Stimulated activated naive CD8-positive, alpha-beta T cell treated with anti-CD3 and anti-CD28 coated beads, Interleukin-15, Interleukin-2, amounts not matched to agents 100 ng/mL and 50 ng/mL, for 24 hours (primary cell): ENCODE results near the gene CMTM7.

Experiments used
- H3K27ac Mint-ChIP-seq: one replicate; pipeline ENCODE4 v1.8.0; 2021; ENCODE audit warnings: mild to moderate bottlenecking, mixed read lengths
- H3K27me3 Mint-ChIP-seq: one replicate; pipeline ENCODE4 v1.8.0; 2021; ENCODE audit warnings: mixed read lengths
- H3K36me3 Mint-ChIP-seq: one replicate; pipeline ENCODE4 v1.8.0; 2021; ENCODE audit warnings: low read depth, mixed read lengths
- H3K4me1 Mint-ChIP-seq: one replicate; pipeline ENCODE4 v1.8.0; 2021; ENCODE audit warnings: low read depth, mixed read lengths
- H3K4me3 Mint-ChIP-seq: one replicate; pipeline ENCODE4 v1.8.0; 2021; ENCODE audit warnings: mild to moderate bottlenecking, mixed read lengths
- H3K9me3 Mint-ChIP-seq: one replicate; pipeline ENCODE4 v1.8.0; 2021; ENCODE audit warnings: mixed read lengths

CMTM7 gene, protein sequence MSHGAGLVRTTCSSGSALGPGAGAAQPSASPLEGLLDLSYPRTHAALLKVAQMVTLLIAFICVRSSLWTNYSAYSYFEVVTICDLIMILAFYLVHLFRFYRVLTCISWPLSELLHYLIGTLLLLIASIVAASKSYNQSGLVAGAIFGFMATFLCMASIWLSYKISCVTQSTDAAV

DNA sequence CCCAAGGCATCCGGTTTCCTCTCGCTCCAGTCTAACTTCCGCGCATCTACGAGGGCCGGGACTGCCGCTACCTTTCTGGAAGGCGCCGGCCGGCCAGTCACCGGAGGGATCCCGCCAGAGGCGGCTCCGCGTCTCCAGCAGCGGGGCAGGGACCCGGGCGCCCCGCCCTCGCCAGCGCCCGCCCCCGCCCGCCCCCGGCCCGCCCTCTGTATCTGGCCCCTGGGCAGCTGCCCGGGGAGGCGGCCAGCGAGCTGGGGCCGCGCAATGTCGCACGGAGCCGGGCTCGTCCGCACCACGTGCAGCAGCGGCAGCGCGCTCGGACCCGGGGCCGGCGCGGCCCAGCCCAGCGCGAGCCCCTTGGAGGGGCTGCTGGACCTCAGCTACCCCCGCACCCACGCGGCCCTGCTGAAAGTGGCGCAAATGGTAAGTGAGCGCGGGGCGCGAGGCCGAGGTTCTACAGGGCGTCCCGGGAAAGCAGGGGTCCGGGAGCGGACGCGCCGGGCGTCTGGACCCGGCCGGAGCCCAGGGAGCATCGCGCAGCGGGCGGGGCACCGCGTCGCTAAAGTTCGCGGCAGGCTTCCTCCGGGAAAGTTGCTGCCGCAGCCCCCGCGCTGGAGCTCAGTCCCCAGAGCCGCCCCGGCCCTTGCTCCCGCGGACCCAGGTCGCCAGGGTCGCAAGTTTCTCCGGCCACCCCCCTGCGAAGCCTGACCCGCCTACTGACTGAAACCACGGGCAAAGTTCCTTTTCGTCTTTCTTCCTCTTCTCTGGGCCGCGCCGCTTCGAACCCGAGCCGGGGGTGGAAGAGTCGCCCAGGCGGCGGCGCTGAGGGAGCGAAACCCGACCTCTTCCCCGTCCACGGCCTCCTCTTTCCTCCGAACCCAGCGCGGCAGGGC lies at the start of gene CMTM7:
Gene CMTM7 (plus strand): TSS at position 211 of the 893 bp plus-strand sequence. CDS start 54 bp downstream, at position 265.
- peak within 1 kb of the TSS; percentile 93 for H3K4me3 Mint-ChIP-seq
- H3K4me1 Mint-ChIP-seq: peaks cover 65% of the 10 kb centered on the region
- H3K27ac Mint-ChIP-seq: peak within 1 kb of the TSS; percentile 94
- H3K27me3 Mint-ChIP-seq: no peaks in the 10 kb centered on the region
- H3K36me3 Mint-ChIP-seq: peaks cover 17% of the 10 kb centered on the region
- no peaks in the 10 kb centered on the region for H3K9me3 Mint-ChIP-seq

DNA sequence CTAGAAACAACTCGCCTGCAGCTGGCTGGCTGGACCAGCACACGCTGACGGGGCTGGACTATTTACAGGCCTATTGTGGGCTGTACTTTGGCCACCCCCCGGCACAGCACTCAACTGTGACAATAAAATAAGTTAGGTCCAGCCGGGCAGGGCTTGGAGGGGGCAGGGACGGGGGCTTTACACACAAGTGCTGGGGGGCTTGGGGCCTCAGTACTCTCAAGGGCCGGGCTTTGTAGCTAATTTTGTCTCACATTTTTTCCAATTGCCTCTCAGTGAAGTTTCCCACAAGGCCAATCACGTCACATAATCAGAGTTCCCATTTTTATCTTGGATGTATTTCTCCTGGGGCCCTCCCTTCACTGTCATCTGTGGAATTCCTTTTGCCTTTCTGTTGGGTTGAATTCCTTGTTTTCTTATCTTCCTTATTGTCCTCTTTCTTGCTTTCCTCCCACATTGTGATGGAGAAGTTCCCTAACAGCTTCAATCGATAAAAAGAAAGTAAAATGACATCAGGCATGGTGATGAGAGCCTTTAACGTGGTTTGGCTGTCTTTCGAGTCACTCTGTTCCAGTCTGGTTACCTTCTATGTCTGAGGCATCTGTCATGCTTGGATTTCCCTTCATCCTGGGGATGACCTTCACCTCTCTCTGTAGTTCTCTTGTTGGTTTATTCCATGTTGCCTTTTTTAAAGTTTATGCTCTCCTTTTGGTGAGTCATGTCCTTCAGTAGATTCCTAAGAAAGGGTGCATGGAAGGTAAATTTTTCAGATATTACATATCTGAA lies 44.1 kb upstream of the CMTM7 start:
- Mint-ChIP-seq H3K27ac (peak overlapping the region; percentile 71), H3K36me3 (no peaks in the 10 kb centered on the region), H3K27me3 (no peaks in the 10 kb centered on the region), H3K4me1 (peaks cover 21% of the 10 kb centered on the region), H3K4me3 (no peak overlapping the region), H3K9me3 (no peaks in the 10 kb centered on the region)

GRCh38 chr3:32349184-32349583 lies 42.5 kb upstream of the CMTM7 start:
- Mint-ChIP-seq H3K4me1 (peaks cover 21% of the 10 kb centered on the region), H3K36me3 (no peaks in the 10 kb centered on the region)

GRCh38 chr3:32352563-32352962 lies 39.1 kb upstream of the CMTM7 start:
- Mint-ChIP-seq H3K27me3 (no peaks in the 10 kb centered on the region), H3K4me3 (no peak overlapping the region)

More at GRCh38 chr3:32349184-32349583, 42.5 kb upstream of the CMTM7 start:
- H3K9me3 Mint-ChIP-seq: no peaks in the 10 kb centered on the region
- no peak overlapping the region for H3K4me3 Mint-ChIP-seq
- no peaks in the 10 kb centered on the region for H3K27me3 Mint-ChIP-seq
- H3K27ac Mint-ChIP-seq: no peak overlapping the region

DNA sequence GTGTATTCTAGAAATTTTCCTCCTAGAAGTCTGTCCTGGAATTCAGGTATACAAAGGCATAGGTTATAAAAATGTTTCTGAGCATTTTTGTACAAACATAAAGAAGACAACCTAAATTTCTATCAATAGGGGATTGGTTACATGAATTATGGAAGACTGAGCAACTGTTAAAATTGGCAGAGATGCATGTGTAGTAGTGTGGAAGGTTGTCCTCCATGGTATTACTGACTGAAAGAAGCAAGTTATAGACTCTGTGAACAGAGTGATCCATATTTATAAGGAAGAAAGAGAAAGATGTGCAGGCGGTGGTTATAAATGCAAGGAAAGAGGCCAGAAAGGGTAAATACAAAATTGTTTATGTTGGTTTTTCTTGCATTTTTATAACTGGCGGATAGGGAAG lies 38.3 kb upstream of the CMTM7 start:
- no peaks in the 10 kb centered on the region for H3K36me3 Mint-ChIP-seq
- no peaks in the 10 kb centered on the region for H3K27me3 Mint-ChIP-seq
- H3K27ac Mint-ChIP-seq: no peak overlapping the region
- no peaks in the 10 kb centered on the region for H3K9me3 Mint-ChIP-seq
- peaks cover 9% of the 10 kb centered on the region for H3K4me1 Mint-ChIP-seq
- no peak overlapping the region for H3K4me3 Mint-ChIP-seq

More at GRCh38 chr3:32352563-32352962, 39.1 kb upstream of the CMTM7 start:
- Mint-ChIP-seq H3K36me3 (no peaks in the 10 kb centered on the region), H3K9me3 (no peaks in the 10 kb centered on the region), H3K27ac (no peak overlapping the region), H3K4me1 (peaks cover 17% of the 10 kb centered on the region)

GRCh38 chr3:32354362-32354778 lies 37.3 kb upstream of the CMTM7 start:
- no peak overlapping the region for H3K27ac Mint-ChIP-seq
- no peaks in the 10 kb centered on the region for H3K27me3 Mint-ChIP-seq
- H3K4me1 Mint-ChIP-seq: peaks cover 2% of the 10 kb centered on the region
- H3K9me3 Mint-ChIP-seq: no peaks in the 10 kb centered on the region
- no peaks in the 10 kb centered on the region for H3K36me3 Mint-ChIP-seq
- H3K4me3 Mint-ChIP-seq: no peak overlapping the region

- H3K36me3 Mint-ChIP-seq: no peaks in the 10 kb centered on the region
- no peaks in the 10 kb centered on the region for H3K9me3 Mint-ChIP-seq
- no peak overlapping the region for H3K27ac Mint-ChIP-seq
- H3K27me3 Mint-ChIP-seq: no peaks in the 10 kb centered on the region
- H3K4me1 Mint-ChIP-seq: no peaks in the 10 kb centered on the region
- H3K4me3 Mint-ChIP-seq: no peak overlapping the region
Observed at GRCh38 chr3:32355751-32356291, 35.8 kb upstream of the CMTM7 start.

DNA sequence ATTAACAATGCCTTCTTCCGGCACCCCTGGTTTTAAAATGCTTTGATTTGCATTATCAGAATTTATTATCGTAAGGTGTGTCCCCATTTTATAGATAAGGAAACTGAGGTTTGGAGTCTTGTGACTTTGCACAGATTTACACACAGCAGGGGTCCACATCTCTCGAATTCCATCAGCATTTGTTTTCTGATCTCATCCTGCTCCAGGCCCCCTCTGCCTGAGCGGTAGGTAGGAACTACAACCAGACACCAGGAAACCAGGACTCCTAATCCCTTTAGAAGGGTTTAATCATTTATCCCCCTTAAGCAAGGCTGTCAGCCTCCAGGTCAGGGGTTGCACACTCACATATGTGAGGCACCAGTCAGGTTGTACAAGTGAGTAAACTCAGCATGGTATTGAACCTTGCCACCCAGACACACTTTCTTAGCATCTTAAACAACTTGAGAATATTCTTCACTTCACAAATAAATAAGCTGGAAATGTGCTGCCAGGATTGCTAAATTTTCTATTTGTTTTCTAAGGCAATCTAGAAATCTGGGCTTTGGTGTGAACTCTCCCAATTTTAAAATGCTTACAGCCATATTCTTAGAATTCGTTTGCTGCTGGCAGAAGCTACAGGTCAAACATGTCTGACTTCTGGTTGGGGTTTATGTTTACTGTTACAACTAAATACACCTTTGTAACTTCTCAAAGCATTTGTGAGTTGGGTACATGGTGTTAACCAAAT lies 31.7 kb upstream of the CMTM7 start:
- Mint-ChIP-seq H3K4me1 (no peaks in the 10 kb centered on the region), H3K4me3 (no peak overlapping the region), H3K9me3 (no peaks in the 10 kb centered on the region), H3K36me3 (no peaks in the 10 kb centered on the region), H3K27ac (no peak overlapping the region), H3K27me3 (no peaks in the 10 kb centered on the region)

DNA sequence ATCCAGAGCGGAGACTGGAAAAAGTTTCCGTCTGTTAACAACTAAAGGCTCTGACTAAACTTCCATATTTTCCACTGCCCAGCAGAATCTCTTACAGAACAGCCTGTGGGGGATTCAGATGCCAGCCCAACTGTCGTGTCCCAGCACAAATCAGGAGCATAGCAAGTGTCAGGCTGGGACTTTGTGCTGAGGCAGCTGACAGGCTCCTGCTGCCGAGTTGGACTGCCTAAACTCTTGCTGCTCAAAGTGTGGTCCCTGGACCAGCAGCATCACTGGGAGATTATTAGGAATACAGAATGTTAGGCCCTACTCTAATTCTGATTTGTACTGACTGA lies 31.2 kb upstream of the CMTM7 start:
- Mint-ChIP-seq H3K27ac (no peak overlapping the region), H3K9me3 (no peaks in the 10 kb centered on the region), H3K36me3 (no peaks in the 10 kb centered on the region), H3K4me3 (no peak overlapping the region), H3K27me3 (no peaks in the 10 kb centered on the region), H3K4me1 (no peaks in the 10 kb centered on the region)

DNA sequence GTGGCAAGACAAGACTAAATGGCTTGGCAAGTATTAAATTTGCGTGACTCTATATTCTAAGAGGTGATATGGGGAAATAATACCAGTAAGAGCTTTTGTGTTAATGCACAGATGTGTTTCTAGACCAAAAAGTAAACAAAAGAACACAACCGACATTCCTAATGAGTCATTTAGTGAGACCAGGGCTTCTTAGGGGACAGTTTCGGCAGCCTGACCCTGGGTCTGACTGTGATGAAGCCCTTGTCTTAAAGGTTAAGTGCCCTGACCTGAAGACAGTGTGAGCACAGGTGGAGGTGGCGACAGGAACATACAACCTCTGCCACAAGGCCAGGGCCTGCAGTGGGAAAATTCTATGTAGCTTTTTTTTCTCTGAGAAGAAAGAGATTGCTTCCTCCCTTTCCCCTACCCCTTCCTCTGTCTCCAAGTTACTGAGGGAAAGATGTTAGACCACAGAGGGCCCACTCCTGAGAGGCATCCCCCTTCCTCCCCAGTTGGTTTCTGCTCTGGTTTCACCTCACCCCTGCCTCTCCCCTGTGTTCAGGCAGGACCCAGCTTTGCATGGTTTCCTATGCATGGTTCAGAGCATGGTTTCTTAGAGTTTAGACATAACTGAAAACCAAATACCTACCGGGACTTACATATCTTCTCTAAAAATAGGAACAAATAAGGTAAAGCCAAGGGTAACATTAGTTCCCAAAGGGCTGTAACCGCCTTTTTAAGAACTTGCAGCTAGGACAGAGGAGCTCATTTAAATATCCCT lies 24.8 kb upstream of the CMTM7 start:
- H3K27ac Mint-ChIP-seq: peak overlapping the region; percentile 38
- no peaks in the 10 kb centered on the region for H3K36me3 Mint-ChIP-seq
- H3K27me3 Mint-ChIP-seq: no peaks in the 10 kb centered on the region
- peaks cover 15% of the 10 kb centered on the region for H3K4me1 Mint-ChIP-seq
- H3K4me3 Mint-ChIP-seq: no peak overlapping the region
- no peaks in the 10 kb centered on the region for H3K9me3 Mint-ChIP-seq

GRCh38 chr3:32367442-32367841 lies 24.2 kb upstream of the CMTM7 start:
- Mint-ChIP-seq H3K4me1 (peaks cover 21% of the 10 kb centered on the region), H3K9me3 (no peaks in the 10 kb centered on the region), H3K4me3 (no peak overlapping the region), H3K27me3 (no peaks in the 10 kb centered on the region), H3K36me3 (no peaks in the 10 kb centered on the region), H3K27ac (no peak overlapping the region)

DNA sequence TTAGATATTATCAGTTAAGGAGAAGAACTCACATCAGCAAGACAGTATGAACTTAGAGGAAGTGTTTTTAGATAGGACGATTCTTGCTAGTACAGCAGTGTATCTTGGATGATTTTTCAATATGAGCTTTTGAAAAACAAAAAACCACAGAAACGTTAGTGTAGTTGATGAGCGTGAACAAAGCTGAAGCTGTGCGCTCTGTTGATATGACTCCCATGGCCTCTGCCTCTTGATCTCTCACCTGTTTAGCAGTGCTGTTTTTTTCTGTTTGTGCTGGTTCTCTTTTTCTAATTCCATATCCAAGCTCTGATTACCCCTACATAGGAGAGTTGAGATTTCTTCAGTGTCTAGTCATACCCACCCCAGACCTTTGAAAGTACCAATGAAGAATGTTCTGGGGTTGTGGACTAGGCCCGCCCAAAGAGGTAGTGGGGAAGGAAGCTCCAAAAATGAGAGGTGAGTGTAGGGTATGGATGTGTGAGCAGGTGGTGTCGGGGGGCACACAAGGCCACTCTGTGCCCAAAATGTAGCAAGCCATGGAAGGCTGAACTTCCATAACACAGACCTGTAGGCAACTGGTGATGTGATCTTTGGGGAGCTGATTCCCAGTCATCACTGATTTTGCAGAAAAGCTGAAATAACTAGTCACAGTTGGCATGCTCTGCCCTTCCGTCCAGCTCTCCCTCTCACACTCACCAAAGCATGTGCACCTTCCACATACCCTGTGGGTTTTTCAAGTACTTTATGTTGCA lies 20.0 kb upstream of the CMTM7 start:
- Mint-ChIP-seq H3K4me3 (peak overlapping the region; percentile 19), H3K4me1 (peaks cover 31% of the 10 kb centered on the region)

DNA sequence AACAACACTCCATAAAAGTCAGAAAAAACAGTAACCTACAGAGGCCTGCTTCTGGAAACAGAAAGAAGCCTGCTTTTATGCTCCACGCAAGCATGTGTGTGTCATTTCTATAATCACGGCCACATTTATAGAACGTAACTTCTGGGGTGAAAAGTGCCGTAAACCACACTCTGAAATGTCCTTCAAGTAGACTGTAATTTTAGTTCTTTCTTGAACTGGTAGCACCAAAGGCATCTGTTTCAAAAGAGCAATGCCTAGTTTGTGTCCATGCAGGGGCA lies 19.5 kb upstream of the CMTM7 start:
- H3K27ac Mint-ChIP-seq: peak overlapping the region; percentile 65
- H3K9me3 Mint-ChIP-seq: no peaks in the 10 kb centered on the region
- H3K4me3 Mint-ChIP-seq: no peak overlapping the region
- H3K4me1 Mint-ChIP-seq: peaks cover 28% of the 10 kb centered on the region
- no peaks in the 10 kb centered on the region for H3K27me3 Mint-ChIP-seq
- H3K36me3 Mint-ChIP-seq: no peaks in the 10 kb centered on the region

More for the DNA sequence above, 20.0 kb upstream of the CMTM7 start:
- Mint-ChIP-seq H3K36me3 (no peaks in the 10 kb centered on the region), H3K9me3 (no peaks in the 10 kb centered on the region), H3K27me3 (no peaks in the 10 kb centered on the region), H3K27ac (peak overlapping the region; percentile 65)
